ENCODE data around the gene HRAS.

The HRAS gene

DNA sequence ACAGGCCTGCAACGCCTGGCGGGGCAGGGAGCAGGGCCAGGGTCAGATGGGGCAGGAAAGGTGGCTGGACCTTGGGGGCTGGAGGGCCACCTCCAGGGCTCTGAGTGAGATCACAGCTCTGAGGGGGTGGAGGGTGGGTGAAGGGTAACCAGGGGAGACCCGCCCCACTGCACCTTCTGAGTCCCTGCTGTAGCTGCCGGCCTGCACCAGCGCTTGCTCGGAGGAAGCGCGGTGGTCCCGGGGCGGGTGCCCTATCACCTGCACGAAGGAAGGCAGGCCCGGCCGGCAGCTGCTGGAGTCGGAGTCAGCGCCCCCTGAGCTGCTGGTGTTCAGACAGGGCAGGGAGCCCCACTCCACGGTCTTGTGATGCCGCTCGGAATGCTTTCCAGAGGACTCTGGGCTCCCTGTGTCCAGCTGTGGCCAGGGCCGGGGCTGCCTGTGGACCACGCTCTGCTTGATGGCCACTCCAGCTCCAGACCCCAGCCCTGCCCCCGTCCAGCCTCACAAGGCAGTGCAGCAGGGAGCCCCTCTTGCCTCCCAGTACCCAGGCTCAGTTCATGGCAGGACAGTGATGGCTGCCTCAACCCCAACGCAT lies 21.4 kb upstream of the HRAS start:
- TF ChIP-seq, protein P1, sequence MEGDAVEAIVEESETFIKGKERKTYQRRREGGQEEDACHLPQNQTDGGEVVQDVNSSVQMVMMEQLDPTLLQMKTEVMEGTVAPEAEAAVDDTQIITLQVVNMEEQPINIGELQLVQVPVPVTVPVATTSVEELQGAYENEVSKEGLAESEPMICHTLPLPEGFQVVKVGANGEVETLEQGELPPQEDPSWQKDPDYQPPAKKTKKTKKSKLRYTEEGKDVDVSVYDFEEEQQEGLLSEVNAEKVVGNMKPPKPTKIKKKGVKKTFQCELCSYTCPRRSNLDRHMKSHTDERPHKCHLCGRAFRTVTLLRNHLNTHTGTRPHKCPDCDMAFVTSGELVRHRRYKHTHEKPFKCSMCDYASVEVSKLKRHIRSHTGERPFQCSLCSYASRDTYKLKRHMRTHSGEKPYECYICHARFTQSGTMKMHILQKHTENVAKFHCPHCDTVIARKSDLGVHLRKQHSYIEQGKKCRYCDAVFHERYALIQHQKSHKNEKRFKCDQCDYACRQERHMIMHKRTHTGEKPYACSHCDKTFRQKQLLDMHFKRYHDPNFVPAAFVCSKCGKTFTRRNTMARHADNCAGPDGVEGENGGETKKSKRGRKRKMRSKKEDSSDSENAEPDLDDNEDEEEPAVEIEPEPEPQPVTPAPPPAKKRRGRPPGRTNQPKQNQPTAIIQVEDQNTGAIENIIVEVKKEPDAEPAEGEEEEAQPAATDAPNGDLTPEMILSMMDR (IDR thresholded peaks at IDR 0.05; ENCODE audit: low read depth, low read length, missing control alignments), result no peak
- H3K4me3 ChIP-seq (ENCODE audit: low read depth, low read length), result no peak overlapping the region
- in situ Hi-C loops (cut with HindIII; ENCODE audit: low sequenced_read_pairs), result no loop called here
- DNase-seq (ENCODE audit: low read depth), result no peak

DNA sequence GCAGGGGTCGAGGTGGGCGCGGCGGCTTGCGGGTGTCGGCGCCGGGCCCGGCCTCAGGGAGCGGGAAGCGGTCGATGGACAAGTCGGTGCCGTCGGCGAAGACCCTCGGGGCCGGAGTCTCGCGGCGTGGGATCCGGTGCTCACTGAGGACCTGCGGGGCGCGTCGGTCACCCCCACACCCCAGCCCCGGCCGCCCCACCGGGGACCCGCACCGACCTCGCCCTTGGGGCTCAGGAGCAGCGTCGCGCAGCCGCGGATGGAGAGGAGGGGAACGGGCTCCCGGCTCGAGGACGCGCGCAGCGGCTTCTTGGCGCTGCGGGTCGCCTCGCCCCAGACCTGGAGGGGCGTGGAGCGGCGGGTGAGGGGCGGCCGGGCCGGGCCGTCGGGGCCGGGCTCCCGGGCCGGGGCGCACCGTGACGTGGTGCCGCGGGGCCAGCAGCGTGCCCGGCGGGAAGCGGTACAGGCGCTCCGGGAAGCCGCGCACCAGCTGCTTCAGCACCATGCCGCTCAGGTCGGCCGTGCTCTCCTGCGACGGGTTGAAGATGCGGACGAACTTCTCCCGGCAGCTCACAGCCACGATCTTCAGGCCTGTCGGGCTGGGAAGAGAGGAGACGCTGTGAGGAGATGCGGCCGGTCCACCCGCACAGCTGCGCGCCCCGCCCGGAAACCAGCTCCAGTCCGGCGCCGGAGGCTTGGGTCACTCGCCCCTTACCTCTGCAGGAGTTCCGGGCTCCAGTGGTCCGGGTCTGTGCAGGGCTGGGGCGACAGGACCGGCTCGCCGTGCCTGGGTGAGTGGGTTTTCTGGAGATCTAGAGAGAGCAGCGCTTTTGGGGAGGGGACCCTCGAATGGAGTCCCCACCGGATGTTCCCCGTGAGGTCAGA lies 20.6 kb upstream of the HRAS start:
- no peak for DNase-seq (ENCODE audit: low read depth)
- in situ Hi-C loops (cut with HindIII; ENCODE audit: low sequenced_read_pairs), result no loop called here
- H3K4me3 ChIP-seq (ENCODE audit: low read depth, low read length), result no peak overlapping the region
- TF ChIP-seq, protein P1 (IDR thresholded peaks at IDR 0.05; ENCODE audit: low read depth, low read length, missing control alignments), result no peak

DNA sequence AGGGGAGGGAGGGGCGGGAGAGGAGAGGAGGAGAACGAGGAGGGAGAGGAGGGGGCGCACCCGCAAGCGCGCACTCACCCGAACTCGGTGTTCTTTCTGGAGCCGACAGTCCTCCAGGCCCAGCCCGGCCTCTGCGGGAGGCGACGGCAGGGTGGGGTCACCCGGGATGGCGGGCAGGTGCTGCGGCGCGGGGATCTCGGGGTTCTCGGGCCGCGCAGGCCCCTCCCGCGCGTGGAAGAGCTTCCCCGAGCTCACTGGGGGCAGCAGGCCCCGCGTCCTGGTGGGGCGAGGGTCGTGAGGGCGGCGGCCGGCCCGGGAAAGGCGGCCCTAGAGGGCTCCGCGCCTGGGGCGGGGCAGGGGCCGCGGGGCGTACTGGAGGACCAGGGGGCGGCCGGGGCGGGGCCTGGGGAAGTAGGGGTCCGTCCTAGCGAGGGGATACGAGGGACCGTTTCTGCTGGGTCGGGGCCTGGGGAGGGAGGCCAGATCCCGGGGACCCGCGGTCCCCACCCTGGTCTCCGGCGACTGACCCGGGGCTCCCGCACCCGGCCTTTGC lies 19.9 kb upstream of the HRAS start:
- TF ChIP-seq, protein P1 (IDR thresholded peaks at IDR 0.05; ENCODE audit: low read depth, low read length, missing control alignments), result no peak
- in situ Hi-C loops (cut with HindIII; ENCODE audit: low sequenced_read_pairs), result no loop called here
- no peak for DNase-seq (ENCODE audit: low read depth)
- H3K4me3 ChIP-seq (ENCODE audit: low read depth, low read length), result peak overlapping the region; percentile 11

DNA sequence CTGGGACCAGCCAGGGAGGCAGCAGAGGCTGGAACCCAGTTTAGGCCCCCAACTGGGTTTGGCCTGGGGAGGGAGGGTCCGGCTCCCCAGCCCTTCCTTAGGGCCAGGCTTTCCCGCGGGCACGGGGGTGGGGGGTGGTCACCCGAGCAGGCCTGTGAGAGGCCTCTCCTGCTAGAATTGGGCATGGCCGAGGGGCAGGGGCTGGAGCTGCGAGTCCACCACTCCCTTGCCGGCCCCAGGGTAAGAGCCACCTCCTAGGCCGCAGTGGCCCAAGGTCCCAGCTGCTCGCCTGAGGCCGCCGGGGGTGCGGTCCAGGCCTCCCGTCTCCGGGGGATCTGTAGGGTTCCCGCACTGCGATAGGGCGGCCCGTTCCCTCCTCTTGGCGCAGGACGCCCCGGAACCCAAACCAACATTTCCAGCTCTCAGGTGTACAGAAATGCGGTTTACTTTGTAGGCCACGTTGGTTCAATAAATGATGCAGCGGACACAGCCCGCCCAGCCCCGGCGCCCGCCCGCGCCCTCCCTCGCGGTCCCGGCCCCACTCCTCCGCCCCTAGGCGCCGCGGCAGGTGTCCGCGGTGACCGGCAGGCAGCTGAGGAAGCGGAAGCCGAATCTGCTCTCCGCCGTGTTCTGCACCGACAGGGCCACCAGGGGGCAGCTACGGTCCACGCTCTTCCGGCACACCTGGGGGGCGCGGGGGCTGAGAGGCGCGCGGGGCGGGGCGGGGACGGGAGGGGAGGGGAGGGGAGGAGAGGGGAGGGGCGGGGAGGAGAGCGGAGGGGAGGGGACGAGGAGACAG lies 19.3 kb upstream of the HRAS start:
- DNase-seq (ENCODE audit: low read depth), result no peak
- in situ Hi-C loops (cut with HindIII; ENCODE audit: low sequenced_read_pairs), result no loop called here
- H3K4me3 ChIP-seq (ENCODE audit: low read depth, low read length), result peak overlapping the region; percentile 10
- TF ChIP-seq, protein P1 (IDR thresholded peaks at IDR 0.05; ENCODE audit: low read depth, low read length, missing control alignments), result peak; percentile 48

DNA sequence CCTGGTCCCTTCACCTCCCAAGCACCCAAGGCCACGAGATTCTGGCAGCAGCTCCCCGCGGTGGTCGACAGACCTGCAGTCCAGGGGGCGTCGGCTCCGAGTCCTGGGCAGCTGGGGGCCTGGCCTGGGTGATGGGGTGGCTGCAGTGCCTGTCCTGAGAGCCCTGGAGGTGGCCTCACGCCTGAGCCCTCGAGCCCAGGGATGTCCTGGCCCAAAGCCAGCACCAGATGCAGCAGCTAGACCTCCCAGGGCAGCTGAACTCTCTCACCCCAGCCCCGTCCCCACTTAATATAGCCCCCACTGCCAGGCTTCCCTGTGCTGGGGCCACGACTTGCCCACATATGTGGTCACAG lies 18.6 kb upstream of the HRAS start:
- in situ Hi-C loops (cut with HindIII; ENCODE audit: low sequenced_read_pairs), result no loop called here
- no peak overlapping the region for H3K4me3 ChIP-seq (ENCODE audit: low read depth, low read length)

More for the DNA sequence above, 18.6 kb upstream of the HRAS start:
- no peak for DNase-seq (ENCODE audit: low read depth)
- TF ChIP-seq, protein P1 (IDR thresholded peaks at IDR 0.05; ENCODE audit: low read depth, low read length, missing control alignments), result no peak

Data from astrocyte of the cerebellum (primary cell).